ENCODE measurements around the gene AADACL4. TPM values are rescaled to one million over a fixed set of nuclear protein-coding genes. Genes with fewer than 3 reads are reported as not detected.

AADACL4 gene
- total RNA-seq, 4 donors from 2014 or later, result 0.59 TPM; not detected in 3

DNA sequence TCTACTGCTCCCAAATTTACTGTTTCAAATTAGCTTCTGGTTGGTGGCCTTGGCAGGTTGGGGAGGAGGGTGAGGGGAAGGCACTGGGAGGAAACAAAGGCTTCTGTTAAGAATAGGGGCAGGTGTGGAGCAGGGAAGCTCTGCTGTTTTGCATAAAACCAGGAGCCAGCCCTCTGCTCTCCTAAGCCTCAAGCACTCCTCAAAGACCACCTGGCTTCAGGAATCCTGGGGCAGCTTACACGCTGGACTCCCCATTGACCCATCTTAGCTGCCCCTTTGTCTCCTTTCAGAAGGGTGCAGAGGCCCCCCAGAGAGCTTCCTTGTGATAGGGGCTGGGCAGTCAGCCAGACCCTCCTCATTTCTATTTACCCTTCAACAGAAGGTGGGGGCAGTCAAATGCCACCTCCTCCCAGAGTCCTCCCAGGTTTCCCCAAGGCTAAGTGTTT lies 14.4 kb upstream of the AADACL4 start:
- no peak for DNase-seq (ENCODE audit: low spot score in 2 of 2)
- no peak overlapping the region for H3K4me3 ChIP-seq (ENCODE audit: low read depth, poor library complexity, severe bottlenecking)
- TF ChIP-seq, protein P1, sequence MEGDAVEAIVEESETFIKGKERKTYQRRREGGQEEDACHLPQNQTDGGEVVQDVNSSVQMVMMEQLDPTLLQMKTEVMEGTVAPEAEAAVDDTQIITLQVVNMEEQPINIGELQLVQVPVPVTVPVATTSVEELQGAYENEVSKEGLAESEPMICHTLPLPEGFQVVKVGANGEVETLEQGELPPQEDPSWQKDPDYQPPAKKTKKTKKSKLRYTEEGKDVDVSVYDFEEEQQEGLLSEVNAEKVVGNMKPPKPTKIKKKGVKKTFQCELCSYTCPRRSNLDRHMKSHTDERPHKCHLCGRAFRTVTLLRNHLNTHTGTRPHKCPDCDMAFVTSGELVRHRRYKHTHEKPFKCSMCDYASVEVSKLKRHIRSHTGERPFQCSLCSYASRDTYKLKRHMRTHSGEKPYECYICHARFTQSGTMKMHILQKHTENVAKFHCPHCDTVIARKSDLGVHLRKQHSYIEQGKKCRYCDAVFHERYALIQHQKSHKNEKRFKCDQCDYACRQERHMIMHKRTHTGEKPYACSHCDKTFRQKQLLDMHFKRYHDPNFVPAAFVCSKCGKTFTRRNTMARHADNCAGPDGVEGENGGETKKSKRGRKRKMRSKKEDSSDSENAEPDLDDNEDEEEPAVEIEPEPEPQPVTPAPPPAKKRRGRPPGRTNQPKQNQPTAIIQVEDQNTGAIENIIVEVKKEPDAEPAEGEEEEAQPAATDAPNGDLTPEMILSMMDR (IDR thresholded peaks at IDR 0.05), result no peak
- TF ChIP-seq POLR2A (IDR thresholded peaks at IDR 0.05), result no peak
- intact Hi-C loops (cut with DNase I; ENCODE audit: low total_unique reads), result loop anchor here (10.0 kb wide), 1 partner anchor 315 kb away; no protein-coding TSS in a partner anchor
- 82 to 89% methylated on average over 1 of the region's 1 CpG for WGBS, 2 donors

DNA sequence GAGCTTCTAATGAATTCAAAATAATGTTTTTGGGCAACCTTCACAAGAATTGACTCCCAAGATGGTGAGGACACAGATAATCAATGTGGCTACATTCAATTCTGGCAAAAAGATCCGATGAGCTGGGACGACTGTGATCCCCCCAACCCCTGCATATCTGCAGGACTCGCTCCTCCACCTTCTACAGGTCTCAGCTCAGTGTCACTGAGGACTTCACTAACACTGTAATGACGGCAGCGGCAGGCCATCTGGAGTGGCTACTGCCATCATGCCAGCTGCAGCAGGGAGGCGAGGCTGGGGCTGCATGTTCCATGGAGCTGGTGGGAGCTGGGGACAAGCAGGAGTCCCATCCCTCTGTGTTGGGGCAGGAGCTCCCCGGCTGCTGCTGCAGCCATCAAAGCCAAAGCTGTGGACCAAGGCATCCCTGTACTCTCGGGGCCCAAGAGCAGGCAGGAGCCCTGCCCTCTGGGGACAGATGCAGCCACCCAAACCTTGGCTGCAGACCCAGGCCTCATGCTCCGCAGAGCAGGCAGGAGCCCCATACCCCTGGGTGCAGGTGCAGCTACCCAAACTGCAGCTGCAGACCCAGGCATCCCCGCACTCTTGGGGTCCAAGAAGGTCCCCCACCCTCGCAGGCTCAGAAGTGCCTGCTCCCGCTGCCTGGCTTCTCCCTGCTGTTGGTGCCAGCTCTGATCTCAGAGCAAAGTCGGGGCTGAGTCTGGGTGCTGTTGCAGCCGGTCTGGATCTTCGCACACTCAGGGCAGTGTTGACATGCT lies 13.7 kb upstream of the AADACL4 start:
- intact Hi-C loops (cut with DNase I; ENCODE audit: low total_unique reads), result loop anchor here (10.0 kb wide), 1 partner anchor 315 kb away; no protein-coding TSS in a partner anchor
- WGBS, 2 donors, result 83 to 91% methylated on average over 10 to 13 of the region's 15 CpGs
- no peak overlapping the region for H3K4me3 ChIP-seq (ENCODE audit: low read depth, poor library complexity, severe bottlenecking)
- TF ChIP-seq, protein P1 (IDR thresholded peaks at IDR 0.05), result no peak
- TF ChIP-seq POLR2A (IDR thresholded peaks at IDR 0.05), result no peak
- no peak for DNase-seq (ENCODE audit: low spot score in 2 of 2)

DNA sequence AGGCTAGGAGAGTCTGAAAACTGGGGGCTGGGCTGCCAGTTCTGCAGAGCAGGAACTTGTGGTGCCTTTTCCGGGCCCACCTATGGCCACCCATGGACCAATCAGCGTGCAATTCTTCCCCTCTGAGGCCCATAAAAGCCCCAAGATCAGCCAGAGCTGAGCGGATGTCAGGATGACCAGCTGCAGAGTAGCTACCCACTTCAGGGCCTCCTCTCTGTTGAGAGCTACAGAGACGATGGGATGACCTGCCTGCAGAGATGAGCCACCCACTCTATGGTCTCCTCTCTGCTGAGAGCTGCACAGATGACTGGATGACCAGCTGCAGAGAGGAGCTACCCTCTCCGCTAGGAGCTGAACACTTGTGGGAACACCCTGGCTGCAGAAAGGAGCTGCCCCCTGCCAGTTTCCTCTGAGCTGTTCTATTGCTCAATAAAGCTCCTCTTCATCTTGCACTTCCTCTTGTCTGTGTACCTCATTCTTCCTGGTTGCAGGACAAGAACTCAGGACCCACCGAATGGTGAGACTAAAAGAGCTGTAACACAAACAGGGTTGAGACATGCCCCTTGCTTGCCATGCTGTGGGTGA lies 12.8 kb upstream of the AADACL4 start:
- intact Hi-C loops (cut with DNase I; ENCODE audit: low total_unique reads), result no loop called here
- WGBS, 2 donors, result 82 to 93% methylated on average over 3 to 6 of the region's 6 CpGs
- TF ChIP-seq, protein P1 (IDR thresholded peaks at IDR 0.05), result no peak
- no peak for TF ChIP-seq POLR2A (IDR thresholded peaks at IDR 0.05)
- DNase-seq (ENCODE audit: low spot score in 2 of 2), result no peak
- H3K4me3 ChIP-seq (ENCODE audit: low read depth, poor library complexity, severe bottlenecking), result no peak overlapping the region

DNA sequence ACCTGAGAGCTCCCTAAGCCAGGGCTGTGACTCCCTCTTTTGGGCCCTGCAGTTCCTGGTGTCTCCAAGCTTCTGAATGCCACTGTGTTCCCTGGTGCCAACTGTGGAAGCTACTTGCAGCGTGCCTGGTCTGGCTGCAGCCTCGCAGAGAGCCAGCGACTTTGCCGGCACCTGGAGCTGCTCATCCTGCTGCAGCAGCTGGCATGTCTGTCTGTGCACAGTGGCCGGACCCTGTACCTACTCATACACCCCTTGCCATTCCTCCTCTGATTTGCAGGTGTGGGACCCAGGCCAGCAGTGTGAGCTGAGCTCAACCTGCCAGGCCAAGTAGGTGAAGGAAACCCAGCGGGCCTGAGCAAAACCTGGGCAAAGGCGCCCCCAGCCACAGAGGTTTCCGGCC lies 12.3 kb upstream of the AADACL4 start:
- DNase-seq (ENCODE audit: low spot score in 2 of 2), result no peak
- H3K4me3 ChIP-seq (ENCODE audit: low read depth, poor library complexity, severe bottlenecking), result no peak overlapping the region

DNA sequence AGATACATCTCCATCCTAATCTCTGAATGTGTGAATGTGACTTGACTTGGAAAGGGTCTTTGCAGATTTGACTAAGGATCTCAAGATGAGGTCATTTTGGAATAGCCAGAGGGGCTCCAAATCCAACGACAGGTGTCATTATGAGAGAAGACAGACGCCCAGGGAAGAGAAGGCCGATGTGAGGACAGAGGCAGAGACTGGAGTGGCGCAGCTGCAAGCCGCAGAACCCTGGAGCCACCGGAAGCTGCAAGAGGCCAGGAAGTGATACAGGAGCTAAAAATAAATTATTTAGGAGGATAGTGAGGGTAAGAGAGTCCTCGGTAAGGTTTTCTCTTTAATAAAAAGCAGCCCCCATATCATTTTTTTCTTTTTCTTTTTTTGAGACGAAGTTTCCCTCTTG lies 9.7 kb upstream of the AADACL4 start:
- intact Hi-C loops (cut with DNase I; ENCODE audit: low total_unique reads), result no loop called here
- DNase-seq (ENCODE audit: low spot score in 2 of 2), result no peak
- TF ChIP-seq, protein P1 (IDR thresholded peaks at IDR 0.05), result no peak
- TF ChIP-seq POLR2A (IDR thresholded peaks at IDR 0.05), result no peak
- WGBS, 2 donors, result 51 to 62% methylated on average over 8 of the region's 8 CpGs
- H3K4me3 ChIP-seq (ENCODE audit: low read depth, poor library complexity, severe bottlenecking), result no peak overlapping the region

More for the DNA sequence above, 12.3 kb upstream of the AADACL4 start:
- intact Hi-C loops (cut with DNase I; ENCODE audit: low total_unique reads), result no loop called here
- WGBS, 2 donors, result 83 to 84% methylated on average over 8 of the region's 8 CpGs
- TF ChIP-seq, protein P1 (IDR thresholded peaks at IDR 0.05), result no peak
- TF ChIP-seq POLR2A (IDR thresholded peaks at IDR 0.05), result no peak

All from lower leg skin (tissue), 4 donors.